Loucy (cell line): ENCODE measurements around the gene SORBS1.
A peak's percentile ranks its signal among the peaks of the same experiment; 100 is the strongest.

ENCODE experiments used
- H2AFZ ChIP-seq: fragments of 200-600 bp; sonication (generic); 2 replicates; pipeline ENCODE4 v1.6.0; 2016; ENCODE audit warnings: antibody characterized with exemption, mild to moderate bottlenecking, low read length, moderate library complexity
- H3F3A ChIP-seq: fragments of 200-600 bp; 2 replicates; pipeline ENCODE4 v1.6.0; 2016; ENCODE audit warnings: antibody characterized with exemption, low read depth, mild to moderate bottlenecking
- H3K27me3 ChIP-seq: fragments of 200-600 bp; sonication (generic); 2 replicates; pipeline ENCODE4 v1.6.1; 2014; ENCODE audit warnings: low read length, mild to moderate bottlenecking; ENCODE audit not compliant: insufficient read depth, poor library complexity, severe bottlenecking
- H3K36me3 ChIP-seq: fragments of 200-600 bp; sonication (generic); 2 replicates; pipeline ENCODE4 v1.6.1; 2016; ENCODE audit warnings: low read length; ENCODE audit not compliant: insufficient read depth
- H3K4me1 ChIP-seq: fragments of 200-600 bp; sonication (generic); 2 replicates; pipeline ENCODE4 v1.5.1; 2014; ENCODE audit warnings: low read length, mild to moderate bottlenecking; ENCODE audit not compliant: insufficient read depth, poor library complexity, severe bottlenecking
- H3K4me2 ChIP-seq: fragments of 200-600 bp; sonication (generic); 2 replicates; pipeline ENCODE4 v1.6.0; 2014; ENCODE audit warnings: antibody characterized with exemption, low read length, low read depth, mild to moderate bottlenecking; ENCODE audit not compliant: poor library complexity, severe bottlenecking
- H3K4me3 ChIP-seq: fragments of 200-600 bp; sonication (generic); 2 replicates; pipeline ENCODE4 v1.5.1; 2014; ENCODE audit warnings: low read length, mild to moderate bottlenecking, mixed read lengths; ENCODE audit not compliant: poor library complexity, severe bottlenecking
- H3K79me2 ChIP-seq: fragments of 200-600 bp; sonication (generic); 2 replicates; pipeline ENCODE4 v1.6.1; 2014; ENCODE audit warnings: low read length; ENCODE audit not compliant: insufficient read depth
- H3K9ac ChIP-seq: fragments of 200-600 bp; sonication (generic); 2 replicates; pipeline ENCODE4 v1.6.0; 2014; ENCODE audit warnings: mild to moderate bottlenecking, low read depth, low read length, moderate library complexity; ENCODE audit not compliant: poor library complexity, severe bottlenecking
- H3K9me2 ChIP-seq: fragments of 200-600 bp; sonication (generic); replicated peaks from 2 replicates; pipeline ENCODE4 v1.6.1; 2016; ENCODE audit warnings: low read depth, low read length, mixed read lengths
- H3K9me3 ChIP-seq: fragments of 200-600 bp; sonication (generic); 2 replicates; pipeline ENCODE4 v1.6.1; 2014; ENCODE audit warnings: mild to moderate bottlenecking, antibody characterized with exemption, low read length, low read depth; ENCODE audit not compliant: insufficient read depth
- H4K20me1 ChIP-seq: fragments of 200-600 bp; sonication (generic); 2 replicates; pipeline ENCODE4 v1.6.0; 2014; ENCODE audit warnings: antibody characterized with exemption, low read length, mild to moderate bottlenecking; ENCODE audit not compliant: insufficient read depth, poor library complexity, severe bottlenecking
- EZH2phosphoT487 ChIP-seq: fragments of 200-600 bp; IDR thresholded peaks from 2 replicates; pipeline ENCODE4 v1.6.1; 2018; ENCODE audit warnings: antibody characterized with exemption, mild to moderate bottlenecking, moderate library complexity, borderline replicate concordance
- TF ChIP-seq, protein P1 (sequence below): fragments of 200-600 bp; sonication (generic); conservative IDR thresholded peaks from 2 replicates; pipeline ENCODE4 v1.5.1; 2014; ENCODE audit warnings: mild to moderate bottlenecking, antibody characterized with exemption, low read length

SORBS1 gene

GRCh38 chr10:95356190-95356955 lies 204.8 kb downstream of the SORBS1 start:
- H3K36me3 ChIP-seq, result no peaks in the 10 kb centered on the region
- no peaks in the 10 kb centered on the region for H3K27me3 ChIP-seq
- H3K4me2 ChIP-seq, result no peak overlapping the region
- H3K9me2 ChIP-seq, result no peaks in the 10 kb centered on the region
- no peak overlapping the region for H2AFZ ChIP-seq
- no peak overlapping the region for H3K9ac ChIP-seq
- H3K79me2 ChIP-seq, result no peaks in the 10 kb centered on the region
- no peaks in the 10 kb centered on the region for H4K20me1 ChIP-seq
- H3K4me3 ChIP-seq, result no peak overlapping the region
- peaks cover 21% of the 10 kb centered on the region for H3K4me1 ChIP-seq
- no peaks in the 10 kb centered on the region for H3K9me3 ChIP-seq
- H3F3A ChIP-seq, result no peaks in the 10 kb centered on the region
- TF ChIP-seq, protein P1, sequence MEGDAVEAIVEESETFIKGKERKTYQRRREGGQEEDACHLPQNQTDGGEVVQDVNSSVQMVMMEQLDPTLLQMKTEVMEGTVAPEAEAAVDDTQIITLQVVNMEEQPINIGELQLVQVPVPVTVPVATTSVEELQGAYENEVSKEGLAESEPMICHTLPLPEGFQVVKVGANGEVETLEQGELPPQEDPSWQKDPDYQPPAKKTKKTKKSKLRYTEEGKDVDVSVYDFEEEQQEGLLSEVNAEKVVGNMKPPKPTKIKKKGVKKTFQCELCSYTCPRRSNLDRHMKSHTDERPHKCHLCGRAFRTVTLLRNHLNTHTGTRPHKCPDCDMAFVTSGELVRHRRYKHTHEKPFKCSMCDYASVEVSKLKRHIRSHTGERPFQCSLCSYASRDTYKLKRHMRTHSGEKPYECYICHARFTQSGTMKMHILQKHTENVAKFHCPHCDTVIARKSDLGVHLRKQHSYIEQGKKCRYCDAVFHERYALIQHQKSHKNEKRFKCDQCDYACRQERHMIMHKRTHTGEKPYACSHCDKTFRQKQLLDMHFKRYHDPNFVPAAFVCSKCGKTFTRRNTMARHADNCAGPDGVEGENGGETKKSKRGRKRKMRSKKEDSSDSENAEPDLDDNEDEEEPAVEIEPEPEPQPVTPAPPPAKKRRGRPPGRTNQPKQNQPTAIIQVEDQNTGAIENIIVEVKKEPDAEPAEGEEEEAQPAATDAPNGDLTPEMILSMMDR, result no peak
- no peak for TF ChIP-seq EZH2phosphoT487

GRCh38 chr10:95355301-95355700 lies 205.9 kb downstream of the SORBS1 start:
- H3K79me2 ChIP-seq, result no peaks in the 10 kb centered on the region
- no peaks in the 10 kb centered on the region for H3K27me3 ChIP-seq
- H3K9me3 ChIP-seq, result no peaks in the 10 kb centered on the region
- no peaks in the 10 kb centered on the region for H4K20me1 ChIP-seq
- H3K4me3 ChIP-seq, result no peak overlapping the region
- H2AFZ ChIP-seq, result no peak overlapping the region
- H3K36me3 ChIP-seq, result no peaks in the 10 kb centered on the region
- TF ChIP-seq EZH2phosphoT487, result no peak
- TF ChIP-seq, protein P1, result no peak
- no peaks in the 10 kb centered on the region for H3F3A ChIP-seq
- H3K4me2 ChIP-seq, result no peak overlapping the region
- no peak overlapping the region for H3K9ac ChIP-seq
- no peaks in the 10 kb centered on the region for H3K9me2 ChIP-seq
- H3K4me1 ChIP-seq, result peaks cover 11% of the 10 kb centered on the region

DNA sequence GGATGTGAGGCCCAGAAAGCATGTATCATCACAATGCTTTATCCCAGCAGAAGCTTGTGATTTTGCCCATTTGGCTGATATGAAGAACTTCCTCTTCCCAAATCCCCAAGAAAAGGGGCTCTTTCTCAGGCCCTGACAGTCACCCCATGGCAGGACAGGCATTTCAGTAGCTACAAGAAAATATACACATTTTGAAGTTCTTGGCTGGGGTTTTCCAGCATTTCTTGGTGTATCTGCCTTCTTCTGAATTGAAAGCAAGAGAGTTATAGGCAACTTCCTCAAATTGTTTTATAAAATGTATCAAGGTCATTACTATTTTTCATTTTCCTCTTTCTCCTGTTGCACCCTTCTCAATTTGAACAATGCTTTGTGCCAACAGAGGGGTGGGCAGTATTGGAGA lies 207.1 kb downstream of the SORBS1 start:
- no peak for TF ChIP-seq EZH2phosphoT487
- TF ChIP-seq, protein P1, result no peak
- no peak overlapping the region for H3K4me2 ChIP-seq
- H4K20me1 ChIP-seq, result no peaks in the 10 kb centered on the region
- H3K9me2 ChIP-seq, result no peaks in the 10 kb centered on the region
- H3K79me2 ChIP-seq, result no peaks in the 10 kb centered on the region
- no peaks in the 10 kb centered on the region for H3K36me3 ChIP-seq
- no peaks in the 10 kb centered on the region for H3K9me3 ChIP-seq
- no peaks in the 10 kb centered on the region for H3K4me1 ChIP-seq
- H3K9ac ChIP-seq, result no peak overlapping the region
- no peak overlapping the region for H3K4me3 ChIP-seq
- no peaks in the 10 kb centered on the region for H3F3A ChIP-seq
- H2AFZ ChIP-seq, result 0 out of 2 replicates have a peak overlapping the region, but pooled peaks have one; percentile 25
- no peaks in the 10 kb centered on the region for H3K27me3 ChIP-seq
